HEK293T (cell line): Measurements from ENCODE around the gene CEBPG.

Experiments
- L3MBTL2 ChIP-seq: fragments of 450-650 bp; conservative IDR thresholded peaks from 2 replicates; pipeline ENCODE4 v1.6.1; 2016; ENCODE audit warnings: mild to moderate bottlenecking
- SP1 ChIP-seq: fragments of 450-650 bp; IDR thresholded peaks from 2 replicates; pipeline ENCODE4 v1.6.1; 2017

DNA sequence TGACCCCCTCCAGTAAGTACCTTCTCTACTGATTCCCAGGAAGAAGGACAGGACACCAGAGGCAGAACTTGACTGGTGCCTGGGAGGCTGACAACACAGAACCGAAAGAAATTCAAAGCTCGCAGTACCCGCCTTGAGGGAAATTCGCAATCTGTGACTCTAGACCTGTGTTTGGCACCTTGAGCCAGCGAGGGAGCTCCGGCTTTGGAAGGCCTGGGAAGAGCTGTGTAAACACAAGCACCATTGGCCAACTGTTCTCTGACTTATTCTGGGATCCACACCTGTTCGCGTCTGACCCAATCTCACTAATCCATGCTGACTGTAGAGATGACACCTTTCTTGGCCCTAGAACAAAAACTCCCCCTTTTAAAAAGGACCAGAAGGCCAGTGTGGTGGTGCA is 50.7 kb downstream of the CEBPG start:
- TF ChIP-seq L3MBTL2 (no peak), SP1 (no peak)
